CD4-positive, alpha-beta T cell treated with Interleukin-4 for 4 hours (primary cell): Measurements from ENCODE around the gene PARD3B.

Source experiments
- DNase-seq: peaks from one replicate; pipeline ENCODE4 v3.0.0-alpha.2; 2020

PARD3B gene

GRCh38 chr2:204662956-204663355 lies 117.7 kb downstream of the PARD3B start:
- no peak for DNase-seq

GRCh38 chr2:204663816-204664425 lies 118.6 kb downstream of the PARD3B start:
- no peak for DNase-seq

- DNase-seq: no peak
Observed at GRCh38 chr2:204664708-204665121, 119.4 kb downstream of the PARD3B start.

- no peak for DNase-seq
Observed at GRCh38 chr2:204665207-204665606, 119.9 kb downstream of the PARD3B start.

- no peak for DNase-seq
Observed at GRCh38 chr2:204665771-204666170, 120.5 kb downstream of the PARD3B start.

- DNase-seq: no peak
Observed at GRCh38 chr2:204667990-204668389, 122.7 kb downstream of the PARD3B start.

GRCh38 chr2:204669382-204669781 lies 124.1 kb downstream of the PARD3B start:
- DNase-seq: no peak

- no peak for DNase-seq
Observed at GRCh38 chr2:204670124-204670523, 124.8 kb downstream of the PARD3B start.

GRCh38 chr2:204670756-204671155 lies 125.5 kb downstream of the PARD3B start:
- DNase-seq: no peak

GRCh38 chr2:204672772-204673171 lies 127.5 kb downstream of the PARD3B start:
- no peak for DNase-seq

- no peak for DNase-seq
Observed at GRCh38 chr2:204673877-204674276, 128.6 kb downstream of the PARD3B start.

- no peak for DNase-seq
Observed at GRCh38 chr2:204678031-204678430, 132.8 kb downstream of the PARD3B start.

GRCh38 chr2:204680576-204680975 lies 135.3 kb downstream of the PARD3B start:
- no peak for DNase-seq

GRCh38 chr2:204681412-204681811 lies 136.1 kb downstream of the PARD3B start:
- no peak for DNase-seq

- DNase-seq: no peak
Observed at GRCh38 chr2:204683384-204683783, 138.1 kb downstream of the PARD3B start.

GRCh38 chr2:204686406-204686805 lies 141.1 kb downstream of the PARD3B start:
- DNase-seq: no peak

GRCh38 chr2:204687776-204688175 lies 142.5 kb downstream of the PARD3B start:
- DNase-seq: no peak

GRCh38 chr2:204691911-204692510 lies 146.7 kb downstream of the PARD3B start:
- peak; percentile 20 for DNase-seq

GRCh38 chr2:204692790-204693189 lies 147.5 kb downstream of the PARD3B start:
- DNase-seq: no peak

GRCh38 chr2:204693262-204693661 lies 148.0 kb downstream of the PARD3B start:
- DNase-seq: no peak

- DNase-seq: no peak
Observed at GRCh38 chr2:204695506-204695905, 150.2 kb downstream of the PARD3B start.

GRCh38 chr2:204696124-204696523 lies 150.8 kb downstream of the PARD3B start:
- DNase-seq: no peak

- DNase-seq: no peak
Observed at GRCh38 chr2:204705243-204705932, 160.1 kb downstream of the PARD3B start.

- DNase-seq: no peak
Observed at GRCh38 chr2:204706939-204707338, 161.7 kb downstream of the PARD3B start.
